LoVo (cell line): Measurements from ENCODE around the gene CCIN.

ENCODE experiments used
- DNase-seq: peaks from one replicate; pipeline ENCODE4 v3.0.0-alpha.2; 2016; ENCODE audit warnings: low spot score

The CCIN gene

GRCh38 chr9:36190388-36191289 lies 21.5 kb downstream of the CCIN start, which contains the start of gene CLTA:
Gene CLTA (plus strand): TSS chr9:36190921. CDS start chr9:36191057, 136 bp downstream.
- peak; percentile 98 for DNase-seq

- no peak for DNase-seq
These were observed 22.1 kb downstream of the CCIN start for GRCh38 chr9:36191290-36191645.

- no peak for DNase-seq
These were observed 22.5 kb downstream of the CCIN start for GRCh38 chr9:36191686-36192085.

- no peak for DNase-seq
These were observed 23.0 kb downstream of the CCIN start for GRCh38 chr9:36192196-36192595.

- DNase-seq, result no peak
These were observed 23.8 kb downstream of the CCIN start for GRCh38 chr9:36193023-36193422.

GRCh38 chr9:36194326-36195000 lies 25.3 kb downstream of the CCIN start:
- no peak for DNase-seq

- DNase-seq, result no peak
These were observed 35.8 kb downstream of the CCIN start for GRCh38 chr9:36204906-36205547.

- no peak for DNase-seq
These were observed 37.8 kb downstream of the CCIN start for GRCh38 chr9:36207016-36207415.

GRCh38 chr9:36207546-36208012 lies 38.4 kb downstream of the CCIN start:
- no peak for DNase-seq

- DNase-seq, result no peak
These were observed 39.5 kb downstream of the CCIN start for GRCh38 chr9:36208521-36209253.

GRCh38 chr9:36210722-36211121 lies 41.5 kb downstream of the CCIN start:
- DNase-seq, result no peak

GRCh38 chr9:36211510-36211909 lies 42.3 kb downstream of the CCIN start:
- no peak for DNase-seq

- DNase-seq, result no peak
These were observed 44.2 kb downstream of the CCIN start for GRCh38 chr9:36213387-36213786.

- DNase-seq, result no peak
These were observed 44.8 kb downstream of the CCIN start for GRCh38 chr9:36213989-36214388.

- DNase-seq, result no peak
These were observed 45.4 kb downstream of the CCIN start for GRCh38 chr9:36214571-36214970.

GRCh38 chr9:36217256-36217968 lies 48.2 kb downstream of the CCIN start:
- no peak for DNase-seq

- DNase-seq, result no peak
These were observed 48.8 kb downstream of the CCIN start for GRCh38 chr9:36218011-36218410.

- DNase-seq, result no peak
These were observed 49.3 kb downstream of the CCIN start for GRCh38 chr9:36218411-36218901.
